H1 (cell line): ENCODE measurements around the gene PAIP2. TPM values are rescaled to one million over a fixed set of nuclear protein-coding genes. Genes with fewer than 3 reads are reported as not detected.

Experiments
- CEBPB ChIP-seq: IDR thresholded peaks from 2 replicates; pipeline ENCODE4 v1.6.1; 2012; ENCODE audit warnings: low read depth, low read length
- CHD2 ChIP-seq: IDR thresholded peaks from 2 replicates; pipeline ENCODE4 v1.6.1; 2012; ENCODE audit warnings: low read length, improper control_type of control experiment
- CREB1 ChIP-seq: IDR thresholded peaks from 2 replicates; pipeline ENCODE4 v1.6.1; 2012; ENCODE audit warnings: inconsistent platforms
- HDAC2 ChIP-seq, 2 experiments: fragments of 300-600 bp in 1 of 2; sonication (generic) in 1 of 2; IDR thresholded peaks; 2 replicates each; pipeline ENCODE4 v1.6.1; 2011 to 2012; ENCODE audit warnings: low read depth in 2 of 2, low read length in 2 of 2, mild to moderate bottlenecking in 2 of 2, moderate library complexity in 2 of 2, borderline replicate concordance in 1 of 2, inconsistent platforms in 1 of 2
- HDAC6 ChIP-seq: IDR thresholded peaks from one replicate; pipeline ENCODE4 v1.7.1; 2012; ENCODE audit warnings: low read depth, mild to moderate bottlenecking, inconsistent platforms, low read length, moderate library complexity
- KDM4A ChIP-seq: IDR thresholded peaks from one replicate; pipeline ENCODE4 v1.7.1; 2012; ENCODE audit warnings: low read depth, mild to moderate bottlenecking, moderate library complexity, low read length, inconsistent platforms; ENCODE audit not compliant: severe bottlenecking
- KDM5A ChIP-seq: fragments of 200-600 bp; IDR thresholded peaks from 2 replicates; pipeline ENCODE4 v1.7.1; 2012; ENCODE audit warnings: mild to moderate bottlenecking, low read length, inconsistent platforms, mixed read lengths
- POU5F1 ChIP-seq: IDR thresholded peaks from 2 replicates; pipeline ENCODE4 v1.6.1; 2011; ENCODE audit warnings: low read depth, mild to moderate bottlenecking, low read length, moderate library complexity
- RAD21 ChIP-seq, 2 experiments: IDR thresholded peaks in 1 of 2; conservative IDR thresholded peaks in 1 of 2; 2 replicates each; pipeline ENCODE4 v1.6.1; 2011; ENCODE audit warnings: low read depth in 2 of 2, low read length in 2 of 2, improper control_type of control experiment in 1 of 2, inconsistent platforms in 1 of 2, mild to moderate bottlenecking in 1 of 2, moderate library complexity in 1 of 2
- SP2 ChIP-seq: IDR thresholded peaks from 2 replicates; pipeline ENCODE4 v1.6.1; 2012; ENCODE audit warnings: mild to moderate bottlenecking, low read length, inconsistent platforms
- SP4 ChIP-seq: IDR thresholded peaks from 2 replicates; pipeline ENCODE4 v1.6.1; 2012; ENCODE audit warnings: low read length, inconsistent platforms
- SRF ChIP-seq: IDR thresholded peaks from 2 replicates; pipeline ENCODE4 v1.6.1; 2011; ENCODE audit warnings: mild to moderate bottlenecking, low read depth, low read length, moderate library complexity
- TAF7 ChIP-seq: optimal IDR thresholded peaks from 2 replicates; pipeline ENCODE3; 2011; ENCODE audit warnings: low read depth, mild to moderate bottlenecking, inconsistent platforms, low read length, moderate library complexity, borderline replicate concordance
- ZNF274 ChIP-seq: IDR thresholded peaks from 2 replicates; pipeline ENCODE4 v1.7.0; 2012; ENCODE audit warnings: low read length, borderline replicate concordance; ENCODE audit errors: extremely low read depth
- polyA plus RNA-seq, 7 experiments: library from polyadenylated mRNA; depleted of rRNA in 3 of 7; stranded (reverse) in 5 of 7; unstranded in 2 of 7; fragments of >200 nt in 5 of 7; fragments of 200-250 nt in 2 of 7; gene quantifications; 1 replicate in 5 of 7; 2 replicates in 1 of 7; 4 replicates in 1 of 7; pipeline versions ENCODE4 v1.2.1 to v1.2.3, GENCODE V29; 2011 to 2013; ENCODE audit warnings: missing spikeins in 2 of 7, mixed read lengths in 2 of 7
- total RNA-seq: library from RNA; stranded (reverse); fragmentation: NEBNext Ultra II Directional; extraction: Animal tissue kit (Norgen Biotek cat#: 25700); gene quantifications from 2 replicates; pipeline ENCODE4 v1.2.1, GENCODE V29; 2021

PAIP2 gene
- total and polyA plus RNA-seq, 2 of the 8 experiments (the other 6 are each of a cell fraction or from before 2014, with no cell fraction given): 87.6 to 162 TPM

GRCh38 chr5:139403787-139404483, 62.3 kb downstream of the PAIP2 start, which contains the start of gene SPATA24 (continued):
- TF ChIP-seq POU5F1: no peak
- 0 out of 4 replicates have a peak, but pooled peaks of 1 of the 2 experiments have one; percentile 48 for TF ChIP-seq HDAC2 (IDR thresholded peaks at IDR 0.05; ENCODE audit: borderline replicate concordance in 1 of 2, low read depth in 2 of 2, low read length in 2 of 2)
- TF ChIP-seq CREB1: peak; percentile 91
- no peak for TF ChIP-seq KDM5A
- no peak for TF ChIP-seq SP4
- TF ChIP-seq CEBPB: no peak
- peak; percentile 72 for TF ChIP-seq KDM4A
- no peak for TF ChIP-seq SP2
- TF ChIP-seq ZNF274: no peak
- peak; percentile 22; the same call in 1 of the 2 replicates for TF ChIP-seq CHD2
- peak; percentile 42 for TF ChIP-seq TAF7
- TF ChIP-seq RAD21 (IDR thresholded peaks at IDR 0.05 in 1 of 2, conservative IDR thresholded peaks at IDR 0.05 in 1 of 2; ENCODE audit: low read depth in 2 of 2, low read length in 2 of 2): no peak
- TF ChIP-seq SRF: no peak
- TF ChIP-seq HDAC6: no peak
